HG02852 (cell line): ENCODE measurements around the gene USH1G.
"Not testable (repeated sequence)": the region's sequence is repeated elsewhere in the genome, so short reads cannot be mapped to it uniquely, and the experiment has no call there.

Experiments used
- ATAC-seq: cut with Tn5 transposase; IDR thresholded peaks from one replicate; pipeline ENCODE4 v1.9.1; 2021; ENCODE audit warnings: mild to moderate bottlenecking, moderate library complexity; ENCODE audit not compliant: unreplicated experiment

Gene USH1G

DNA sequence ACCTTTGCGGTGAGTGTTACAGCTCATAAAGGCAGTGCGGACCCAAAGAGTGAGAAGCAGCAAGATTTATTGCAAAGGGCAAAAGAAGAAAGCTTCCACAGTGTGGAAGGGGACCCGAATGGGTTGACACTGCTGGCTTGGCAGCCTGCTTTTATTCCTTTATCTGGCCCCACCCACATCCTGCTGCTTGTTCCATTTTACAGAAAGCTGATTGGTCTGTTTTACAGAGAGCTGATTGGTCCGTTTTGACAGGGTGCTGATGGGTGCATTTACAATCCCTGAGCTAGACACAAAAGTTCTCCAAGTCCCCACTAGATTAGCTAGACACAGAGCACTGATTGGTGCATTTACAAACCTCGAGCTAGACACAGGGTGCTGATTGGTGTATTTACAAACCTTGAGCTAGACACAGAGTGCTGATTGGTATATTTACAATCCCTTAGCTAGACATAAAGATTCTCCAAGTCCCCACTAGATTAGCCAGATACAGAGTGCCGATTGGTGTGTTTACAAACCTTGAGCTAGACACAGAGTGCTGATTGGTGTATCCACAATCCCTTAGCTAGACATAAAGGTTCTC is 16.8 kb downstream of the USH1G start:
- ATAC-seq = not testable (repeated sequence)

GRCh38 chr17:74904687-74905409 is 18.2 kb downstream of the USH1G start:
- no peak for ATAC-seq

GRCh38 chr17:74903671-74904070 is 19.4 kb downstream of the USH1G start:
- no peak for ATAC-seq

DNA sequence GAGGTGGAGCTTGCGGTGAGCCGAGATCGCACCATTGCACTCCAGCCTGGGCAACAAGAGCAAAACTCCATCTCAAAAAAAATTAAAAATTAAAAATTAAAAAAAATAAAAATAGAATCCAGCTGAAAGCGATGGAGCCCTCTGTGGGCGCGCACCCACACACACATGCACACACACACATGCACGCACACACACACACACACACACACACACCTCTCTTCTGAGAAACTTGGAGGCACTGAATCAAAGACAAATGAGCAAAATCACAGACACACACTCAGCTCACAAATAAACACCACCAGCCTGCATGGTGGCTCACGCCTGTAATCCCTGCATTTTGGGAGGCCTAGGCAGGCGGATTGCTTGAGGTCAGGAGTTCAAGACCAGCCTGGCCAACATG is 20.0 kb downstream of the USH1G start:
- ATAC-seq = no peak

DNA sequence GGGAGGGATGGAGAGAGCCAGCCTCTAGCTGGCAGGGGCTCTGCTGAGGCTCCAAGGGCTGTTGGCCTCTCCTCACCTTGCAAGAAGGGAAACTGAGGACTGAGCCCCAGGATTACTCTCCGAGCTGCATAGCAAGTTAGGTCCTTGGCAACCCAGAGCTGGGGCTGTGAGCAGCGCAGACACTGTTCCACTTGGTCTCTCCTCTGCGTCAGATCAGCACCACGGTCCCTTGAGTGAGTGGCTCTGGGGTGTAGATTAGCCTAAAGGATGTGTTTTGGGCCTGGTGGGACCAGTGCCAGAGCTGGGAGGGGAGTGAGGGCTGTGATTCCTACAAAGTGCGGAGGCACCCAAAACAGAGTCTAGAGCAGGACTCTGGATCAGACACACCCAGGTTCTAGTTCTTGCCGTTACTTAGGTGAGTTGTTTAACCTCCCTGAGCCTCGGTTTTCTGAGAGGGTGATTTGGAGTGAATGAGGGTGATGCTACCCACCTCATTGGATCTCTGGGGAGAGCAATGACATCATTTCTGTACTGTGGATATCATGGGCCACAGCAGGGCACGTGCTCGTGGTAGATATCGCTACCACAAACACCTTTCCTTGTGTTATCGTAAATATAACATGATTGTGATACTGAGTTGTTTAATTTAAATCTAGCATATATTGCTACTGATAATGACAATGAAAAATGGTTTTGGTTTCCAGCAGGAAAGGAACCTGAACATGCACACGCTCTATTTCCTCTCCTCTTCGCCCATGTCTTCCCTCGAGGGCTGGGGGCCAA is 21.5 kb downstream of the USH1G start:
- no peak for ATAC-seq

- no peak for ATAC-seq
Observed at GRCh38 chr17:74900208-74900607, 22.8 kb downstream of the USH1G start.

GRCh38 chr17:74898376-74898946 is 24.6 kb downstream of the USH1G start:
- ATAC-seq = no peak

DNA sequence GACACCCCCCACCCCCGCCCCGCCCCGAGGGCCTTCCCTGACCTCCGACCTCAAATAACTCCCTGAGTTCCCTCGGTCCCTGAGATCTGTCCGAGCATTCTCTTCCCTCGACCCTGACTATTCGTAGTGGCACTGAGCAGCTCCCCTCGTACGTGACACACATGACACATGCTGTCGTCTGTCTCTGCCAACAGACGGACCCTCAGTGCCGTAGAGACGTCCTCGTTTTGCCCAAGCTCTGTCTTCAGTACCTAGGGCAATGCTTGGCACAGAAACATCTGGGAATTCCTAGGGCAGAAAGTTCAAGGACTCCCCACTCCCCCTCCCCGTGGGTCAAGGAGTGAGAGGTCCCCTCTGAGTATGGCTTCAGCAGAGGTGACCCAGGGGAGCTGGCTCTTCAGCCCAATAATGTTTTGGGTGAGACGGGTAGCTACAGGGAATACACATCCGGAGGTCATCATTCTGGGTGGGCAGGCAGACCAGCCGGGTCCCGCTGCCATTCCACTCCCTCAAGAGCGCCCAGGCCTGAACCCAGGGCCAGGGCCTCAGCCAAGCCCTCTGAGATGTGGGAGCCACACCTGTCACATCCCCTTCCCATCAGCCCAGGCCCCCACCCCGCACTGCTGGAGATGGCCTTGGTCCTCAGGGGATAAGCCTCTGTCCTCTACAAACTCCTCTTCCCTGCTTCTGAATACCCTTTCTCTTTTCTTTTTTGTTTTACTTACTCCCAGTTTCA is 29.0 kb downstream of the USH1G start:
- ATAC-seq = no peak

- no peak for ATAC-seq
Observed at GRCh38 chr17:74892974-74893911, 29.8 kb downstream of the USH1G start, which contains the start of gene FADS6. FADS6 (minus strand) TSS chr17:74893633; CDS start chr17:74893595, 38 bp downstream.

DNA sequence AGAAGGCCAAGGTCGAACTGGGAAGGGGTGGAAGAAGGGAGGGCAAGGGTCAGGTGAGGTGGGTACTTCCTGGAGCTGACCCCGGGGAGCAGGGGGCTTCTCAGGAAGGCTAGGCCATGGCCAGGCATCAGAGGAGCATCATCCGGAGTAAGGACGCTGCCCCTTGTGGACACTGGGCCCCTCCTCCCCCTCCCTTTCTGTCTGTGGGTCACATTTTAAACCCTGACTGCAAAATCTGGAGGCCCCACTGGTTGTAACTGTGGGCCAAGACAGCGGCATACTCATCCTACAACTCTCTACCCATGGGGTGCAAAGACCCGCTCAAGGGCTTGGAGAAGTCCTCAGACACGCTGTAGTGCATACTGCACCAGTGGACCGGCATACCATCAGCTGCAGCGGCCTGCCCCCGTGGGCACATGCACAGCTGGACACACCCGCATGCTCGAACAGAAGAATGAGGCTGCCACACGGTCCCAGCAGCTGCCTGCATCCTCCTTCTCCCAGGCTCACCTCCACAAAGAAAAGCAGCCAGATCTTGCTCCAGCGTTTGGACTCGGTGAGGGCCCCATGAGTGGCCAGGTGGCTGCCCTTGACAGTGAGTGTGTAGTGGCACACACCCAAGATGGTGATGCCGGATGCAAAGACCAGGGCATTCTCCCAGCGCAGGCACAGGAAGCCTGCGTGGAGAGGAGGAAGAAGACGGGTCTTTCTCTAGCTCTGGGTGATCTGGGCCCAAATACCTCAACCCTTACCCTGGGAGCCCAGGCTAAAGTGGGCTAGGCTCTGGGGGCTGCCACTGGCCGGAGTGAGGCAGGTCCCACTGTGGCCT is 30.8 kb downstream of the USH1G start:
- no peak for ATAC-seq

DNA sequence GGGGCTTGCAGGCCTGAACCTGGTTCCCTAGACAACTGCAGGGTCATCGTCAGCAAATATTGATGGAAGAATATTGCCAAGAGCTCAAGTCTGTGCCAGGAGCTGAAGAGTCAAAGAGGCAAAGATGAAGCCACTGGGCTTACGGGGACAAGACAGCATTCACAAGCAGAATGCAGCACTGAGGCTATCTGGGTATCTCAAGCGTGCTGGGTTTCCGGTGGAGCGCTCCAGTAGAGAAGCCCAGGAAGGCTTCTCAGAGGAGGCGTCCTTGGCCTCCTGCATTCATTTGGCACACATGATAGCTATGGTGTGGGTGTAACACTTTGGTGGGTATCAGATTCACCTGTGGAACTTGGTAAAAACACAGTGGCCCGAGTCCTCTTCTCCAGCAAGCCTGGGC is 32.5 kb downstream of the USH1G start:
- ATAC-seq = no peak

- ATAC-seq = no peak
Observed at GRCh38 chr17:74888469-74888868, 34.6 kb downstream of the USH1G start.

- ATAC-seq = no peak
Observed at GRCh38 chr17:74883241-74883745, 39.8 kb downstream of the USH1G start.

- ATAC-seq = no peak
Observed at GRCh38 chr17:74882517-74883240, 40.4 kb downstream of the USH1G start.

- ATAC-seq = no peak
Observed at GRCh38 chr17:74881073-74881472, 42.0 kb downstream of the USH1G start.

- no peak for ATAC-seq
Observed at GRCh38 chr17:74879308-74879707, 43.7 kb downstream of the USH1G start.

DNA sequence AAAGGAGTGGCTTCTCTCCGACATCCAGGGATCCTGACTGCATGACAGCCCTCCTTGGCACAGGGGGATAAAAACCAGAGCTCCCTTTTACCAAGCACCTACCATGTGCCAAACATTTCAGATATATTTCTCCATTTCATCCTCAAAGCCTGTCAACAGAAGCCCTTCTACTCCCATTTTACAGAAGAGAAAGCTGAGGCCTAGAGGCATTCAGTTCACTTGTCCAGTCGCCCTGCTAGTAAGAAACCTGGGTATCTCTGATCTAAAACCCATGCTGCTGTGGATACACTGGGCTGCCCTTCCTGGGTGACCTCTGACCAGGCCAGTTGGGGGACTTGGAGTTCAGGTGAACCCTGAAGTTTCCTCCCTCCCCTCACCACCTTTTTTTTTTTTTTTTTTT is 44.4 kb downstream of the USH1G start:
- no peak for ATAC-seq
